ENCODE results near the gene FYCO1. TPM values are rescaled to one million over a fixed set of nuclear protein-coding genes. Genes with fewer than 3 reads are reported as not detected.

The FYCO1 gene
- total and polyA plus RNA-seq, 2 experiments from 2014 or later, result 6.2 to 13.4 TPM

- Histone ChIP-seq H3K79me2 (ENCODE audit: insufficient read depth) (no peaks in the 10 kb centered on the region), H3K27me3 (replicated peaks; ENCODE audit: insufficient read depth) (no peaks in the 10 kb centered on the region), H3K9me3 (ENCODE audit: low read depth) (no peaks in the 10 kb centered on the region), H3K4me3 (no peak overlapping the region), H3K9ac (peak overlapping the region; percentile 52), H2AFZ (no peak overlapping the region), H3F3A (ENCODE audit: insufficient read depth) (peaks cover 56% of the 10 kb centered on the region), H3K4me2 (ENCODE audit: unreplicated experiment) (peak overlapping the region; percentile 26), H4K20me1 (ENCODE audit: insufficient read depth) (no peaks in the 10 kb centered on the region), H3K4me1 (ENCODE audit: insufficient read depth) (peaks cover 59% of the 10 kb centered on the region), H3K27ac (peak overlapping the region; percentile 77), H3K9me2 (ENCODE audit: insufficient read depth) (no peaks in the 10 kb centered on the region), H3K36me3 (ENCODE audit: low read depth) (no peaks in the 10 kb centered on the region)
- TF ChIP-seq EZH2 (IDR thresholded peaks at IDR 0.05; ENCODE audit: insufficient read depth, poor library complexity, severe bottlenecking) (no peak), EZH2phosphoT487 (IDR thresholded peaks at IDR 0.05; ENCODE audit: insufficient read depth, low read depth) (no peak)
- peak; percentile 57 for DNase-seq
- in situ Hi-C loops (cut with MboI), result no loop called here
- WGBS, 2 experiments (ENCODE audit: low coverage in 1 of 2, low lambda C conversion rate in 2 of 2, missing lambda C conversion rate in 2 of 2), result 12 to 16% methylated on average over 4 of the region's 4 CpGs
Measured at GRCh38 chr3:45988362-45988761, 7.3 kb downstream of the FYCO1 start.

- Histone ChIP-seq H3K9ac (peak overlapping the region; percentile 52), H2AFZ (0 out of 2 replicates have a peak overlapping the region, but pooled peaks have one; percentile 13), H3K4me2 (ENCODE audit: unreplicated experiment) (peak overlapping the region; percentile 26), H3K36me3 (ENCODE audit: low read depth) (no peaks in the 10 kb centered on the region), H3K4me1 (ENCODE audit: insufficient read depth) (peaks cover 52% of the 10 kb centered on the region), H3K4me3 (no peak overlapping the region), H3K79me2 (ENCODE audit: insufficient read depth) (no peaks in the 10 kb centered on the region), H4K20me1 (ENCODE audit: insufficient read depth) (no peaks in the 10 kb centered on the region), H3K27me3 (replicated peaks; ENCODE audit: insufficient read depth) (no peaks in the 10 kb centered on the region), H3F3A (ENCODE audit: insufficient read depth) (peaks cover 48% of the 10 kb centered on the region), H3K9me2 (ENCODE audit: insufficient read depth) (no peaks in the 10 kb centered on the region), H3K9me3 (ENCODE audit: low read depth) (no peaks in the 10 kb centered on the region), H3K27ac (peak overlapping the region; percentile 77)
- 11 to 14% methylated on average over 7 to 8 of the region's 8 CpGs for WGBS, 2 experiments (ENCODE audit: low coverage in 1 of 2, low lambda C conversion rate in 2 of 2, missing lambda C conversion rate in 2 of 2)
- no peak for TF ChIP-seq EZH2 (IDR thresholded peaks at IDR 0.05; ENCODE audit: insufficient read depth, poor library complexity, severe bottlenecking)
- no peak for TF ChIP-seq EZH2phosphoT487 (IDR thresholded peaks at IDR 0.05; ENCODE audit: insufficient read depth, low read depth)
- in situ Hi-C loops (cut with MboI), result no loop called here
- DNase-seq, result peak; percentile 91
Measured at GRCh38 chr3:45987368-45988291, 8.0 kb downstream of the FYCO1 start.

- DNase-seq, result peak; percentile 85
- Histone ChIP-seq H3F3A (ENCODE audit: insufficient read depth) (peaks cover 48% of the 10 kb centered on the region), H3K36me3 (ENCODE audit: low read depth) (no peaks in the 10 kb centered on the region), H3K27me3 (replicated peaks; ENCODE audit: insufficient read depth) (no peaks in the 10 kb centered on the region), H2AFZ (no peak overlapping the region), H3K79me2 (ENCODE audit: insufficient read depth) (no peaks in the 10 kb centered on the region), H3K4me3 (no peak overlapping the region), H3K4me1 (ENCODE audit: insufficient read depth) (peaks cover 49% of the 10 kb centered on the region), H3K27ac (peak overlapping the region; percentile 77), H4K20me1 (ENCODE audit: insufficient read depth) (no peaks in the 10 kb centered on the region), H3K9me2 (ENCODE audit: insufficient read depth) (no peaks in the 10 kb centered on the region), H3K4me2 (ENCODE audit: unreplicated experiment) (peak overlapping the region; percentile 52), H3K9ac (peak overlapping the region; percentile 52), H3K9me3 (ENCODE audit: low read depth) (no peaks in the 10 kb centered on the region)
- WGBS, 2 experiments (ENCODE audit: low coverage in 1 of 2, low lambda C conversion rate in 2 of 2, missing lambda C conversion rate in 2 of 2), result 36 to 45% methylated on average over 5 of the region's 5 CpGs
- in situ Hi-C loops (cut with MboI), result no loop called here
- TF ChIP-seq EZH2 (IDR thresholded peaks at IDR 0.05; ENCODE audit: insufficient read depth, poor library complexity, severe bottlenecking) (no peak), EZH2phosphoT487 (IDR thresholded peaks at IDR 0.05; ENCODE audit: insufficient read depth, low read depth) (no peak)
Measured at GRCh38 chr3:45986303-45986982, 9.2 kb downstream of the FYCO1 start.

GRCh38 chr3:45985532-45986302 lies 9.9 kb downstream of the FYCO1 start:
- no peak overlapping the region for H2AFZ ChIP-seq
- in situ Hi-C loops (cut with MboI), result no loop called here
- peak; percentile 75 for DNase-seq
- no peak for TF ChIP-seq EZH2phosphoT487 (IDR thresholded peaks at IDR 0.05; ENCODE audit: insufficient read depth, low read depth)
- TF ChIP-seq EZH2 (IDR thresholded peaks at IDR 0.05; ENCODE audit: insufficient read depth, poor library complexity, severe bottlenecking), result no peak
- no peaks in the 10 kb centered on the region for H3K27me3 ChIP-seq (replicated peaks; ENCODE audit: insufficient read depth)
- H3K9ac ChIP-seq, result peak overlapping the region; percentile 52
- peak overlapping the region; percentile 52 for H3K4me2 ChIP-seq (ENCODE audit: unreplicated experiment)
- no peaks in the 10 kb centered on the region for H3K36me3 ChIP-seq (ENCODE audit: low read depth)
- H3K27ac ChIP-seq, result peak overlapping the region; percentile 77
- no peak overlapping the region for H3K4me3 ChIP-seq
- WGBS, 2 experiments (ENCODE audit: low coverage in 1 of 2, low lambda C conversion rate in 2 of 2, missing lambda C conversion rate in 2 of 2), result 55 to 57% methylated on average over 13 of the region's 13 CpGs
- H3K9me3 ChIP-seq (ENCODE audit: low read depth), result no peaks in the 10 kb centered on the region
- H3K9me2 ChIP-seq (ENCODE audit: insufficient read depth), result no peaks in the 10 kb centered on the region
- H3F3A ChIP-seq (ENCODE audit: insufficient read depth), result peaks cover 55% of the 10 kb centered on the region
- peaks cover 56% of the 10 kb centered on the region for H3K4me1 ChIP-seq (ENCODE audit: insufficient read depth)
- H4K20me1 ChIP-seq (ENCODE audit: insufficient read depth), result no peaks in the 10 kb centered on the region
- H3K79me2 ChIP-seq (ENCODE audit: insufficient read depth), result no peaks in the 10 kb centered on the region
